GM23338 (cell line): Measurements from ENCODE around the gene SCO2. TPM values are rescaled to one million over a fixed set of nuclear protein-coding genes. Genes with fewer than 3 reads are reported as not detected.

Experiments used
- ATAC-seq: fragments of 200-7000 bp; cut with Tn5 transposase; 3 replicates; pipeline ENCODE4 v1.9.1; 2020
- DNase-seq: peaks from one replicate; pipeline ENCODE4 v3.0.0-alpha.2; 2015; ENCODE audit warnings: low spot score
- H2AFZ ChIP-seq: fragments of 200-600 bp; sonication (generic); 2 replicates; pipeline ENCODE4 v1.8.0; 2016; ENCODE audit warnings: antibody characterized with exemption, mild to moderate bottlenecking, moderate library complexity
- H3F3A ChIP-seq: fragments of 200-600 bp; sonication (generic); replicated peaks from 2 replicates; pipeline ENCODE4 v1.8.0; 2017; ENCODE audit warnings: antibody characterized with exemption, mixed run types, low read depth
- H3K27ac ChIP-seq: fragments of 200-600 bp; sonication (generic); 2 replicates; pipeline ENCODE4 v1.6.1; 2016; ENCODE audit warnings: low read depth
- H3K27me3 ChIP-seq: fragments of 200-600 bp; sonication (generic); 2 replicates; pipeline ENCODE4 v1.8.0; 2016; ENCODE audit warnings: mild to moderate bottlenecking, mixed run types, moderate library complexity; ENCODE audit not compliant: insufficient read depth
- H3K36me3 ChIP-seq: fragments of 200-600 bp; sonication (generic); 2 replicates; pipeline ENCODE4 v1.8.0; 2016; ENCODE audit warnings: mild to moderate bottlenecking; ENCODE audit not compliant: insufficient read depth
- H3K4me1 ChIP-seq: fragments of 200-600 bp; sonication (generic); 2 replicates; pipeline ENCODE4 v1.8.0; 2016; ENCODE audit warnings: mild to moderate bottlenecking, moderate library complexity; ENCODE audit not compliant: insufficient read depth
- H3K4me2 ChIP-seq: fragments of 200-600 bp; sonication (generic); 2 replicates; pipeline ENCODE4 v1.7.1; 2017; ENCODE audit warnings: mixed run types
- H3K4me3 ChIP-seq: fragments of 200-600 bp; sonication (generic); 2 replicates; pipeline ENCODE4 v1.6.1; 2016; ENCODE audit warnings: mixed run types
- H3K79me2 ChIP-seq: fragments of 200-600 bp; sonication (generic); replicated peaks from 2 replicates; pipeline ENCODE4 v1.8.0; 2017; ENCODE audit warnings: mild to moderate bottlenecking; ENCODE audit not compliant: insufficient read depth
- H3K9me2 ChIP-seq: fragments of 200-600 bp; sonication (generic); 2 replicates; pipeline ENCODE4 v1.8.0; 2017; ENCODE audit not compliant: insufficient read depth
- H4K20me1 ChIP-seq: fragments of 200-600 bp; sonication (generic); replicated peaks from 2 replicates; pipeline ENCODE4 v1.8.0; 2017; ENCODE audit warnings: mild to moderate bottlenecking; ENCODE audit not compliant: insufficient read depth
- H3K27ac Mint-ChIP-seq: 2 replicates; pipeline ENCODE4 v1.8.0; 2020; ENCODE audit warnings: inconsistent platforms, mild to moderate bottlenecking, moderate library complexity, mixed read lengths
- H3K27me3 Mint-ChIP-seq: 3 replicates; pipeline ENCODE4 v1.8.0; 2022; ENCODE audit warnings: low read depth, mild to moderate bottlenecking, moderate library complexity, mixed read lengths, inconsistent platforms; ENCODE audit not compliant: insufficient read depth, poor library complexity
- H3K36me3 Mint-ChIP-seq: 3 replicates; pipeline ENCODE4 v1.8.0; 2021; ENCODE audit warnings: low read depth, mild to moderate bottlenecking, inconsistent platforms, moderate library complexity, mixed read lengths
- H3K4me1 Mint-ChIP-seq: 3 replicates; pipeline ENCODE4 v1.8.0; 2020; ENCODE audit warnings: mild to moderate bottlenecking, inconsistent platforms, mixed read lengths
- H3K4me3 Mint-ChIP-seq: 3 replicates; pipeline ENCODE4 v1.8.0; 2021; ENCODE audit warnings: moderate library complexity, mild to moderate bottlenecking, inconsistent platforms, mixed read lengths
- H3K9me3 Mint-ChIP-seq: 3 replicates; pipeline ENCODE4 v1.8.0; 2020; ENCODE audit warnings: moderate library complexity, mild to moderate bottlenecking, inconsistent platforms, mixed read lengths
- ETS1 ChIP-seq: IDR thresholded peaks from 2 replicates; pipeline ENCODE4 v1.6.1; 2016; ENCODE audit warnings: antibody characterized with exemption
- EZH2 ChIP-seq: fragments of 200-600 bp; sonication (generic); IDR thresholded peaks from one replicate; pipeline ENCODE4 v1.8.0; 2017; ENCODE audit warnings: antibody characterized with exemption, mild to moderate bottlenecking, low read depth; ENCODE audit not compliant: unreplicated experiment
- EZH2phosphoT487 ChIP-seq: fragments of 200-600 bp; sonication (generic); IDR thresholded peaks from one replicate; pipeline ENCODE4 v1.8.1; 2018; ENCODE audit warnings: antibody characterized with exemption; ENCODE audit not compliant: unreplicated experiment
- POLR2AphosphoS5 ChIP-seq: IDR thresholded peaks from 2 replicates; pipeline ENCODE4 v1.6.1; 2016; ENCODE audit warnings: antibody characterized with exemption, low read depth
- REST ChIP-seq: IDR thresholded peaks from one replicate; pipeline ENCODE4 v1.6.1; 2018; ENCODE audit warnings: antibody characterized with exemption; ENCODE audit not compliant: unreplicated experiment
- ZNF114 ChIP-seq: fragments of 250-450 bp; sonication (Bioruptor Pico); IDR thresholded peaks from 2 replicates; pipeline ENCODE4 v1.5.0; 2020; ENCODE audit warnings: mild to moderate bottlenecking, moderate library complexity
- ZNF331 ChIP-seq: fragments of 250-450 bp; sonication (Bioruptor Pico); IDR thresholded peaks from 2 replicates; pipeline ENCODE4 v1.5.0; 2020; ENCODE audit warnings: low read depth, mild to moderate bottlenecking, moderate library complexity
- polyA plus RNA-seq: library from polyadenylated mRNA; unstranded; fragments of >200 nt; fragmentation: Nextera tagmentation; extraction: Ambion mirVana; gene quantifications from 2 replicates; pipeline ENCODE4 v1.2.1, GENCODE V29; 2016
- total RNA-seq: library from RNA; depleted of rRNA; stranded (reverse); fragments of >200 nt; shearing (Covaris generic); gene quantifications from 2 replicates; pipeline ENCODE4 v1.2.3, GENCODE V29; 2014

Gene SCO2
- total and polyA plus RNA-seq, 2 experiments from 2014 or later = 2.6 to 4.9 TPM

GRCh38 chr22:50548040-50548920 lies 22.9 kb upstream of the SCO2 start:
- Histone ChIP-seq H3K79me2 (no peaks in the 10 kb centered on the region), H3K4me3 (peak overlapping the region; percentile 45; the same call in 1 of the 2 replicates), H2AFZ (peak overlapping the region; percentile 90), H3F3A (peaks cover 7% of the 10 kb centered on the region; the same call in 1 of the 2 replicates), H3K4me1 (no peaks in the 10 kb centered on the region; the same call in 1 of the 2 replicates), H3K27ac (no peak overlapping the region), H3K27me3 (peaks cover 38% of the 10 kb centered on the region), H4K20me1 (no peaks in the 10 kb centered on the region), H3K36me3 (no peaks in the 10 kb centered on the region), H3K9me2 (no peaks in the 10 kb centered on the region), H3K4me2 (peak overlapping the region; percentile 66; the same call in 1 of the 2 replicates)
- peak; percentile 42 for TF ChIP-seq EZH2
- no peak for TF ChIP-seq ZNF114 (CRISPR knock-in tag)
- H3K4me3 Mint-ChIP-seq = no peak overlapping the region
- H3K36me3 Mint-ChIP-seq = no peaks in the 10 kb centered on the region
- H3K4me1 Mint-ChIP-seq = no peaks in the 10 kb centered on the region
- ATAC-seq (peak; percentile 12), DNase-seq (no peak)
- peaks cover 35% of the 10 kb centered on the region for H3K27me3 Mint-ChIP-seq
- no peaks in the 10 kb centered on the region for H3K9me3 Mint-ChIP-seq
- H3K27ac Mint-ChIP-seq = no peak overlapping the region

GRCh38 chr22:50547263-50547985 lies 22.0 kb upstream of the SCO2 start:
- H3K27ac Mint-ChIP-seq = no peak overlapping the region
- peak; percentile 3; the same call in 1 of the 3 replicates for ATAC-seq

More at GRCh38 chr22:50547263-50547985, 22.0 kb upstream of the SCO2 start:
- no peak for TF ChIP-seq ZNF331 (CRISPR knock-in tag)
- no peak for TF ChIP-seq POLR2AphosphoS5
- no peak for TF ChIP-seq EZH2phosphoT487
- TF ChIP-seq ETS1 = no peak
- no peak for TF ChIP-seq REST
- no peak for TF ChIP-seq EZH2
- TF ChIP-seq ZNF114 (CRISPR knock-in tag) = no peak
- Histone ChIP-seq H3K27ac (no peak overlapping the region), H3K4me2 (no peak overlapping the region), H3K36me3 (no peaks in the 10 kb centered on the region), H3K27me3 (peaks cover 39% of the 10 kb centered on the region), H4K20me1 (no peaks in the 10 kb centered on the region), H3K4me3 (no peak overlapping the region), H3K79me2 (no peaks in the 10 kb centered on the region), H3K9me2 (no peaks in the 10 kb centered on the region), H2AFZ (no peak overlapping the region), H3K4me1 (no peaks in the 10 kb centered on the region; the same call in 1 of the 2 replicates), H3F3A (peaks cover 7% of the 10 kb centered on the region; the same call in 1 of the 2 replicates)
- H3K27me3 Mint-ChIP-seq = peaks cover 35% of the 10 kb centered on the region
- DNase-seq = no peak
- no peaks in the 10 kb centered on the region for H3K4me1 Mint-ChIP-seq
- no peak overlapping the region for H3K4me3 Mint-ChIP-seq
- H3K9me3 Mint-ChIP-seq = no peaks in the 10 kb centered on the region
- no peaks in the 10 kb centered on the region for H3K36me3 Mint-ChIP-seq
